Stimulated activated naive CD4-positive, alpha-beta T cell (primary cell): ENCODE results near the gene GTF2IRD1.
A peak's percentile ranks its signal among the peaks of the same experiment; 100 is the strongest.
"Not testable (repeated sequence)": the region's sequence is repeated elsewhere in the genome, so short reads cannot be mapped to it uniquely, and the experiment has no call there.

Source experiments
- DNase-seq, 6 experiments: peaks; one replicate each; lab custom pipeline; 2025; lab: John Stamatoyannopoulos, UW

The GTF2IRD1 gene, protein sequence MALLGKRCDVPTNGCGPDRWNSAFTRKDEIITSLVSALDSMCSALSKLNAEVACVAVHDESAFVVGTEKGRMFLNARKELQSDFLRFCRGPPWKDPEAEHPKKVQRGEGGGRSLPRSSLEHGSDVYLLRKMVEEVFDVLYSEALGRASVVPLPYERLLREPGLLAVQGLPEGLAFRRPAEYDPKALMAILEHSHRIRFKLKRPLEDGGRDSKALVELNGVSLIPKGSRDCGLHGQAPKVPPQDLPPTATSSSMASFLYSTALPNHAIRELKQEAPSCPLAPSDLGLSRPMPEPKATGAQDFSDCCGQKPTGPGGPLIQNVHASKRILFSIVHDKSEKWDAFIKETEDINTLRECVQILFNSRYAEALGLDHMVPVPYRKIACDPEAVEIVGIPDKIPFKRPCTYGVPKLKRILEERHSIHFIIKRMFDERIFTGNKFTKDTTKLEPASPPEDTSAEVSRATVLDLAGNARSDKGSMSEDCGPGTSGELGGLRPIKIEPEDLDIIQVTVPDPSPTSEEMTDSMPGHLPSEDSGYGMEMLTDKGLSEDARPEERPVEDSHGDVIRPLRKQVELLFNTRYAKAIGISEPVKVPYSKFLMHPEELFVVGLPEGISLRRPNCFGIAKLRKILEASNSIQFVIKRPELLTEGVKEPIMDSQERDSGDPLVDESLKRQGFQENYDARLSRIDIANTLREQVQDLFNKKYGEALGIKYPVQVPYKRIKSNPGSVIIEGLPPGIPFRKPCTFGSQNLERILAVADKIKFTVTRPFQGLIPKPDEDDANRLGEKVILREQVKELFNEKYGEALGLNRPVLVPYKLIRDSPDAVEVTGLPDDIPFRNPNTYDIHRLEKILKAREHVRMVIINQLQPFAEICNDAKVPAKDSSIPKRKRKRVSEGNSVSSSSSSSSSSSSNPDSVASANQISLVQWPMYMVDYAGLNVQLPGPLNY

GRCh38 chr7:74453322-74454011 lies at the start of gene GTF2IRD1:
Gene GTF2IRD1 (plus strand): TSS chr7:74453906. CDS start chr7:74508081, 54,175 bp downstream.
- DNase-seq = peak; percentile 12 to 50 (median 40)

DNA sequence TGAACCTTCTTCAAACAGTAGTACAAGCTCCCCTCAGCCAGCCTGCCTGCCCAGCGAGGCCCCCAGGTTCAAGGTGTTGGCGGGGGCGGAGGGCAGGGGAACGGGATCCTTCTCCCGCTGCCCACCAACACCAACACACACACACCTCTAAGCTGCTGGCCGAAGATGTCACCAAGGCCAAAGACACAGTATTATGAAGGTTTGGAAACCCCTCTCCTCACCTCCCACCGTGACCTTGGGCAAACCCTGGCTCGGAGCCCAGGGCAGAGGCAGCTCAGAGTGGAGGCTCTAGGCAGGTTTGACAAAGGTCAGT lies 49.4 kb upstream of the GTF2IRD1 start:
- no peak for DNase-seq

DNA sequence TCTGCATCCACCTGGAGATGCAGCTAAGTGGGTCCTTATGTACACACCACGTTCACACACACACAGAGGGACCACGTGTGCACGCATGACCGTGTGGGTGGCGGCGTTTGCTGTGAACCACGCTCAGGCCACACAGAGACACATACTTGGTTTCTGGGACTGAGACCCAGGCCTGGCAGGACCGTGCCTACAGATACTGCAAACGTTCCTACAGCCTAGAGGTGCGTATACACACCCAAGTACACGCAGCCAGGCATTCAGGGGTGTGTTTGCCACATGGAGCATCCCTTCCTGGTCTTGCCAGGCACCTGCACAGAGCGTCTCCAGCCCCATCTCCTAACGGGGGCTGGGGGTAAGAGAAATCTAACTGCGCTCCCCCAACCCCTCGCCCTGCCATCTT lies 49.0 kb upstream of the GTF2IRD1 start:
- DNase-seq = no peak

DNA sequence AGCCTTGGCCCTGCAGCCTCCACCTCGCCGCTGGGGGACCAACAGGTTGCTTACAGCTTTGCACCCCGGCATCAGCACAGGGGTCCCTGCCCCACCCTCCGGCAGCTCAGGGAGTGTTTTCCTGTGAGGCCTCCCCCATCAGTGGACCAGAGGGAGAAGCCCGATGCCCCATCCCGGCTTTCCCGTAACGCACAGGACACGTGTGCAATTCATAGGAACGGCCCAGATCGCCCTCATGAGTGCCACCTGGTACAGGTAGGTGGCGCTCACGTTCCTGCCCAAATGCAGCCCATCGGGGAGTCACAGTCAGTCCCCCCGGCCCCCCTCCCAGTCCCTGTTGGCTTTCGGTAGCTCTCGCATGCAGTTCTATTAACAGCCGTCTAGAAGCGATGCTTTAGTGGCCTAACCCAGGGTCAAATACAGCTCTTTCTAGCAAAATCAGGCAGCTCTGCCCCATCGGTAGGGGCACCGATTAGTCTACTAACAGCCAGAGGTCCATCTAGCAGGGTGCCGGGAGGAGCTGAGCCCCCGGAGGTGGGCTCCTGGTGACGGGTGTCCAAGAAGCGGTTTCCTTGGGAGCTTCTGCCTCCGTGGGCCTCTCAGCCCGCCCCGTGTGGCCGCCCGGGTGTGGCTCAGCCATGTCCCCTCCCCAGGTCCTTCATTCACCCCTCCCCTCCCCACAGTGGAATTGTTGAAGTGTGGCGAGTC lies 48.4 kb upstream of the GTF2IRD1 start:
- DNase-seq = no peak

DNA sequence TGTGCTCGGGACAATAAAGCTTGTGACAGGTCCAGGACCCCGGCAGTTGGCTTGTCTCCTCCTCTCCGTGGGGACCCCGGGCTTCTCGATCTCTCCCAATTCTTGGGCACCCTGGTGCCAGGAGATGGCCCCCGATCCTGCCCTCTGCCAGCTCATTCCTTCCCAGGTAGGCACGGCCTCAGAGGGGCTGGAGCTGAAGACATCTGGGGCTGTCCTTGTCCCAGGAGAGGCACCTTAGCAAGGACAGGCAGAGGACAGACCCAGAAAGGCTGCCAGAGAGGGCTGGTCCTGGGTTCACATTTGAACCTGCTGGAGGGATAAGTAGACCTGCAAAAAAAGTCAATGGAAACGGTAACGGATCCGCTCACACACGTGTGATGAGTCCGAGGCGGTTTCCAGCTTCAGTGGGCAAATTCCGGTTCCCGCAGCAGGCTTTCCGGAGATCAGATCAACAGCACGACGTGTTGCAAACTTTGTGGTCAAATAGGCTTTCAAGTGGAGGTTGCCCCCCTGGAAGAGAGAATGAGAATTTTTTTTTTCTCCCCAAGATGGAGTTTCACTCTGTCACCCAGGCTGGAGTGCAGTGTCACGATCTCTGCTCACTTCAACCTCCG lies 47.7 kb upstream of the GTF2IRD1 start:
- DNase-seq = no peak

- DNase-seq = no peak
Observed at GRCh38 chr7:74407958-74408357, 45.7 kb upstream of the GTF2IRD1 start.

- no peak for DNase-seq
Observed at GRCh38 chr7:74409571-74409970, 44.1 kb upstream of the GTF2IRD1 start.

GRCh38 chr7:74410772-74411171 lies 42.9 kb upstream of the GTF2IRD1 start:
- no peak for DNase-seq

DNA sequence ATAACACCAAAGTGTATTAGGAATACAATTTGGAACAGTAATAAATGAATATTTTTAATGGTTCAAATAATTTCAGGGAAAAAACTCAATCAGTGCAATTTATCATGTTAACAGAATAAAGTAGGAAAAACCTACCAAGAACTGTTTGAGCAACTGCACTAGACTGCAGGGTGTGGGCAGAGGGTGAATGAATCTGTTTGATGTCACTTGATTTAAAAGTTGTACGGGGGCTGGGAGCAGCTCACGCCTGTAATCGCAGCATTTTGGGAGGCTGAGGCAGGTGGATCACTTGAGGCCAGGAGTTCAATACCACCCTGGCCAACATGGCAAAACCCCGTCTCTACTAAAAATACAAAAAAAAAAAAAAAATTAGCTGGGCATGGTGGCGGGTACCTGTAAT lies 42.1 kb upstream of the GTF2IRD1 start:
- DNase-seq = not testable (repeated sequence)

DNA sequence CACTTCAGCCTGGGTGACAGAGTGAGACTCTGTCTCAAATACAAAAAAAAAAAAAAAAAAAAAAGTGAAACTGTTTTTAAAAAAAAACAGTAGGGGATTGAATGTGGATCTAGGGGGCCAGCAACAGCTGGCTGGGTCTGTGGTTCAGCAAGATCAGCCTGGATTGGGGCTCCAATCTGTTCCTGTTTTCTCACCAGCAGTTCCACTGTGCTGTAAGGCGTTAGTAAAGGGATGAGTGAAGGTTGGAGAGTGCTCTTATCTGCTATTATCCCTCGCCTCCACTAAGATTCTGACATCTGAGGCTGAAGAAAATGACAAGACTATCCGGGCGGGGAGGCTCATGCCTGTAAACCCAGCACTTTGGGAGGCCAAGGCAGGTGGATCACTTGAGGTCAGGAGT lies 41.6 kb upstream of the GTF2IRD1 start:
- no peak for DNase-seq

GRCh38 chr7:74412603-74413002 lies 41.1 kb upstream of the GTF2IRD1 start:
- no peak for DNase-seq

GRCh38 chr7:74414595-74415333 lies 38.9 kb upstream of the GTF2IRD1 start:
- not testable (repeated sequence) for DNase-seq

- DNase-seq = peak; percentile 17 to 61 (median 41)
Observed at GRCh38 chr7:74417419-74417971, 36.2 kb upstream of the GTF2IRD1 start.

- no peak for DNase-seq
Observed at GRCh38 chr7:74418076-74418475, 35.6 kb upstream of the GTF2IRD1 start.

DNA sequence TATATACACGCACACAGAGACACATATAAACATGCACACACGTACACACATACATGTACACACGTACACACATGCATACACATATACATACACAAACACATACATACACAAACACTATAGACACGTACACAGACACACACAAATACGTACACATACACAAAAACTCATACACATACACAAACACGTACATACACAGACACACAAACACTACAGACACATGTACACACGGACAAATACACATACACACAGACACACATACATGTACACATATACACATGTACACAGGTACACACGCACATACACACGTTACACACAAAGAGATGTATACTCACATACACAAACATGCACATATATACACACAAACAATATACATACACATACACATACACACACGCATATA lies 35.2 kb upstream of the GTF2IRD1 start:
- DNase-seq = no peak

GRCh38 chr7:74419232-74419631 lies 34.5 kb upstream of the GTF2IRD1 start:
- not testable (repeated sequence) for DNase-seq

- no peak for DNase-seq
Observed at GRCh38 chr7:74420006-74420405, 33.7 kb upstream of the GTF2IRD1 start.

- DNase-seq = no peak
Observed at GRCh38 chr7:74424291-74424880, 29.3 kb upstream of the GTF2IRD1 start.

GRCh38 chr7:74428023-74428422 lies 25.7 kb upstream of the GTF2IRD1 start:
- no peak for DNase-seq
